H9 (cell line): ENCODE measurements around the gene MACROD1. TPM values are rescaled to one million over a fixed set of nuclear protein-coding genes. Genes with fewer than 3 reads are reported as not detected.

Experiments
- DNase-seq: peaks from one replicate; pipeline ENCODE4 v3.0.0-alpha.2; 2017
- H2AFZ ChIP-seq: one replicate; pipeline ENCODE4 v1.6.1; 2013; ENCODE audit warnings: mild to moderate bottlenecking, low read length, control low read depth, moderate library complexity
- H2AK5ac ChIP-seq: 2 replicates; pipeline ENCODE4 v1.6.1; 2013; ENCODE audit warnings: low read length, control low read depth, mixed read lengths; ENCODE audit not compliant: insufficient read length
- H2BK120ac ChIP-seq: one replicate; pipeline ENCODE4 v1.6.1; 2013; ENCODE audit warnings: low read depth, mild to moderate bottlenecking, low read length, control low read depth, inconsistent platforms; ENCODE audit not compliant: poor library complexity, severe bottlenecking
- H2BK12ac ChIP-seq: 2 replicates; pipeline ENCODE4 v1.6.1; 2013; ENCODE audit warnings: low read length, control low read depth, mixed read lengths, low read depth; ENCODE audit not compliant: insufficient read length
- H2BK15ac ChIP-seq: 2 replicates; pipeline ENCODE4 v1.6.1; 2013; ENCODE audit warnings: low read depth, low read length, control low read depth
- H2BK20ac ChIP-seq: one replicate; pipeline ENCODE4 v1.6.1; 2013; ENCODE audit warnings: low read depth, mild to moderate bottlenecking, low read length, control low read depth, inconsistent platforms; ENCODE audit not compliant: poor library complexity, severe bottlenecking
- H2BK5ac ChIP-seq: 2 replicates; pipeline ENCODE4 v1.6.1; 2013; ENCODE audit warnings: low read length, control low read depth, mixed read lengths; ENCODE audit not compliant: insufficient read length
- H3K14ac ChIP-seq: 2 replicates; pipeline ENCODE4 v1.6.1; 2013; ENCODE audit warnings: low read length, control low read depth; ENCODE audit not compliant: insufficient read depth
- H3K18ac ChIP-seq: 2 replicates; pipeline ENCODE4 v1.6.1; 2013; ENCODE audit warnings: low read depth, mild to moderate bottlenecking, mixed read lengths, low read length, control low read depth; ENCODE audit not compliant: insufficient read length
- H3K23ac ChIP-seq: 2 replicates; pipeline ENCODE4 v1.6.1; 2013; ENCODE audit warnings: low read length, control low read depth, mixed read lengths, low read depth; ENCODE audit not compliant: insufficient read length
- H3K23me2 ChIP-seq: 2 replicates; pipeline ENCODE4 v1.6.1; 2013; ENCODE audit warnings: low read depth, mild to moderate bottlenecking, mixed read lengths, low read length, control low read depth; ENCODE audit not compliant: insufficient read length, poor library complexity, severe bottlenecking
- H3K27ac ChIP-seq: 2 replicates; pipeline ENCODE4 v1.5.1; 2013; ENCODE audit warnings: low read length, control low read depth, mixed read lengths, low read depth; ENCODE audit not compliant: insufficient read length
- H3K27me3 ChIP-seq: 2 replicates; pipeline ENCODE4 v1.6.1; 2013; ENCODE audit warnings: low read length, control low read depth, inconsistent platforms; ENCODE audit not compliant: insufficient read depth
- H3K4ac ChIP-seq: 2 replicates; pipeline ENCODE4 v1.6.1; 2013; ENCODE audit warnings: low read depth, mild to moderate bottlenecking, control low read depth, inconsistent platforms, low read length, moderate library complexity
- H3K4me1 ChIP-seq: 2 replicates; pipeline ENCODE4 v1.6.1; 2013; ENCODE audit warnings: low read length, control low read depth, inconsistent platforms; ENCODE audit not compliant: insufficient read depth
- H3K4me2 ChIP-seq: 2 replicates; pipeline ENCODE4 v1.6.1; 2013; ENCODE audit warnings: low read length, control low read depth, mixed read lengths; ENCODE audit not compliant: insufficient read length, insufficient read depth
- H3K56ac ChIP-seq: 2 replicates; pipeline ENCODE4 v1.6.1; 2013; ENCODE audit warnings: low read depth, mild to moderate bottlenecking, mixed read lengths, low read length, control low read depth; ENCODE audit not compliant: insufficient read length
- H3K79me1 ChIP-seq: 2 replicates; pipeline ENCODE4 v1.6.1; 2013; ENCODE audit warnings: low read depth, mild to moderate bottlenecking, moderate library complexity, low read length, control low read depth, inconsistent platforms; ENCODE audit not compliant: insufficient read depth, poor library complexity, severe bottlenecking
- H3K79me2 ChIP-seq: 2 replicates; pipeline ENCODE4 v1.6.1; 2013; ENCODE audit warnings: low read length, control low read depth, inconsistent platforms; ENCODE audit not compliant: insufficient read depth
- H3K9ac ChIP-seq: 2 replicates; pipeline ENCODE4 v1.6.1; 2013; ENCODE audit warnings: low read length, control low read depth, mixed read lengths; ENCODE audit not compliant: insufficient read length; ENCODE audit errors: extremely low read depth
- H3K9me3 ChIP-seq: one replicate; pipeline ENCODE4 v1.6.1; 2013; ENCODE audit warnings: low read depth, low read length, inconsistent platforms; ENCODE audit not compliant: control insufficient read depth
- H3T11ph ChIP-seq: one replicate; pipeline ENCODE4 v1.6.1; 2013; ENCODE audit warnings: mild to moderate bottlenecking, low read length, control low read depth, inconsistent platforms
- H4K20me1 ChIP-seq: one replicate; pipeline ENCODE4 v1.6.1; 2013; ENCODE audit not compliant: control insufficient read depth, insufficient read length, insufficient read depth
- H4K5ac ChIP-seq: 2 replicates; pipeline ENCODE4 v1.6.1; 2013; ENCODE audit warnings: low read depth, mild to moderate bottlenecking, mixed read lengths, low read length, control low read depth; ENCODE audit not compliant: insufficient read length
- H4K8ac ChIP-seq: replicated peaks from 2 replicates; pipeline ENCODE4 v1.6.1; 2013; ENCODE audit warnings: low read length, control low read depth, mixed read lengths, low read depth; ENCODE audit not compliant: insufficient read length
- H4K91ac ChIP-seq: 2 replicates; pipeline ENCODE4 v1.6.1; 2013; ENCODE audit warnings: low read depth, mild to moderate bottlenecking, moderate library complexity, mixed read lengths, low read length, control low read depth; ENCODE audit not compliant: insufficient read length
- H3K27ac Mint-ChIP-seq, 3 experiments: 2 replicates in 2 of 3; 3 replicates in 1 of 3; pipeline ENCODE4 v1.8.0; 2020 to 2021; ENCODE audit warnings: mixed read lengths in 3 of 3, mild to moderate bottlenecking in 1 of 3, moderate library complexity in 1 of 3
- H3K27me3 Mint-ChIP-seq: 2 replicates; pipeline ENCODE4 v1.8.0; 2021; ENCODE audit warnings: low read depth, mild to moderate bottlenecking, moderate library complexity, mixed read lengths
- H3K36me3 Mint-ChIP-seq, 3 experiments: 2 replicates in 2 of 3; 3 replicates in 1 of 3; pipeline ENCODE4 v1.8.0; 2020 to 2021; ENCODE audit warnings: low read depth in 3 of 3, mixed read lengths in 3 of 3; ENCODE audit not compliant: insufficient read depth in 1 of 3
- H3K4me1 Mint-ChIP-seq, 2 experiments: 2 replicates each; pipeline ENCODE4 v1.8.0; 2020; ENCODE audit warnings: mixed read lengths in 2 of 2
- H3K4me3 Mint-ChIP-seq, 2 experiments: 2 replicates in 1 of 2; 3 replicates in 1 of 2; pipeline ENCODE4 v1.8.0; 2020 to 2021; ENCODE audit warnings: mild to moderate bottlenecking in 2 of 2, mixed read lengths in 2 of 2, moderate library complexity in 1 of 2
- H3K9me3 Mint-ChIP-seq, 2 experiments: 2 replicates in 1 of 2; 3 replicates in 1 of 2; pipeline ENCODE4 v1.8.0; 2020; ENCODE audit warnings: mild to moderate bottlenecking in 2 of 2, mixed read lengths in 2 of 2, moderate library complexity in 1 of 2
- WGBS: extraction: QIAGEN DNeasy Blood & Tissue Kit; methylation state at CpG from one replicate; pipeline ENCODE4 v1.1.7; 2013; ENCODE audit warnings: missing lambda C conversion rate, low lambda C conversion rate, mixed read lengths; ENCODE audit not compliant: insufficient read length; ENCODE audit errors: extremely low coverage; 5-methylcytosine and 5-hydroxymethylcytosine counted together
- total RNA-seq: library from RNA; stranded (reverse); gene quantifications from 2 replicates; pipeline ENCODE4 v1.2.1, GENCODE V29; 2021
- TF ChIP-seq, protein P1 (sequence below): fragments of 200-600 bp; sonication (generic); conservative IDR thresholded peaks from 3 replicates; pipeline ENCODE4 v1.8.0; 2021; ENCODE audit warnings: antibody characterized with exemption, mild to moderate bottlenecking

The MACROD1 gene
- total RNA-seq, 1 experiment from 2014 or later = 21.2 TPM

DNA sequence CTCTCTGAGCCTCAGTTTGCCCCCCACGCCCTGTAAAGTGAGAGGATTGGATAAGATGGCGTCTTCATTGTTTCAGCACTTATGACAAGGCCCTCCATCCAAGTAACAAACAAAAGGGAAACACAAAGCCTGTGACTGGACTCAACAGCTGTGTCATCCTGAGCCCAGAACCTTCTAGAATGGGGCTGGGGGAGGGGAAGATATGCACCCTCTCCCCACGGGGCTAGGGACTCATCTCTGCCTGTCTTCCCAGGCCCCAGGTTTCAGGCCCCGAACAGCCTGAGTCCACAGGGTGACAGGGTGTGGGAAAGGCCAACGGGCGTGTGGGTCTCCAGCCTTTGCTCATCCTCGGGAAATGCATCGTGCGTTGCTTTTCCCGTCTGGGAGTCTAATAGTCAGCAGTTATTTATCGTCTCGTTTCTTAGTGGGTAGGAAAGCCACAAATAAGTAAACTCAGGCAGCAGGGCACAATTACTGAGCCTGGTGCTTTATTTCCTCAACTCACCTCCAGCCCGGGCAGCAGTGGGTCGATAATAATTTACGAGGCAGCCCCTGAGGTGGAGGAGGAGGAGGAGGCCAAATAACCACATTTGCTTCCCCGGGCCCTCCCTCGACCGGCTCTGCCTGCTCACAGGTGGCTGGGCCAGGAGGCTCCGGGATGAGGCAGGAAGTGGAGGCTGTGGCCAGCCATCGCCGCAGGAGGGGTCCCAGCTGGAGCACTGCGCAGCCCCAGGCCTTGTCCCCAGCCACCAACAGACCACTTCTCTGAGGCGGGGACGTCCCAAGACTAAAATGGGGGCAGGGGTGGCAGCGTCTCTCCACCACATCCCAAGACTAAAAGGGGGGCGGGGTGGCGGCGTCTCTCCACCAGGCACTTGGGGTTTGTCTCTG lies 75.8 kb downstream of the MACROD1 start:
- Histone ChIP-seq H4K5ac (no peak overlapping the region), H3K23ac (no peak overlapping the region), H3K9ac (no peak overlapping the region), H3K27ac (no peak overlapping the region), H3K4ac (no peak overlapping the region), H2BK5ac (no peak overlapping the region), H2BK120ac (no peak overlapping the region), H3K14ac (no peak overlapping the region), H3K9me3 (no peaks in the 10 kb centered on the region), H2BK15ac (no peak overlapping the region), H3K4me2 (no peak overlapping the region), H3K18ac (no peak overlapping the region), H3K56ac (no peak overlapping the region), H3K79me1 (no peaks in the 10 kb centered on the region), H2AFZ (no peak overlapping the region), H4K91ac (no peak overlapping the region), H2BK20ac (no peak overlapping the region), H4K20me1 (no peaks in the 10 kb centered on the region), H4K8ac (no peak overlapping the region), H3K23me2 (no peaks in the 10 kb centered on the region), H3K79me2 (no peaks in the 10 kb centered on the region), H3K4me1 (no peaks in the 10 kb centered on the region; the same call in 1 of the 2 replicates), H3T11ph (no peak overlapping the region), H3K27me3 (no peaks in the 10 kb centered on the region; the same call in 1 of the 2 replicates), H2AK5ac (no peak overlapping the region), H2BK12ac (no peak overlapping the region)
- peaks cover 18 to 56% of the 10 kb centered on the region in 2 experiments for H3K4me1 Mint-ChIP-seq
- no peaks in the 10 kb centered on the region for H3K36me3 Mint-ChIP-seq
- no peaks in the 10 kb centered on the region for H3K9me3 Mint-ChIP-seq
- no peak overlapping the region for H3K4me3 Mint-ChIP-seq
- H3K27ac Mint-ChIP-seq = no peak overlapping the region
- WGBS = no CpG with 5 or more reads among the region's 28 CpGs
- TF ChIP-seq, protein P1, sequence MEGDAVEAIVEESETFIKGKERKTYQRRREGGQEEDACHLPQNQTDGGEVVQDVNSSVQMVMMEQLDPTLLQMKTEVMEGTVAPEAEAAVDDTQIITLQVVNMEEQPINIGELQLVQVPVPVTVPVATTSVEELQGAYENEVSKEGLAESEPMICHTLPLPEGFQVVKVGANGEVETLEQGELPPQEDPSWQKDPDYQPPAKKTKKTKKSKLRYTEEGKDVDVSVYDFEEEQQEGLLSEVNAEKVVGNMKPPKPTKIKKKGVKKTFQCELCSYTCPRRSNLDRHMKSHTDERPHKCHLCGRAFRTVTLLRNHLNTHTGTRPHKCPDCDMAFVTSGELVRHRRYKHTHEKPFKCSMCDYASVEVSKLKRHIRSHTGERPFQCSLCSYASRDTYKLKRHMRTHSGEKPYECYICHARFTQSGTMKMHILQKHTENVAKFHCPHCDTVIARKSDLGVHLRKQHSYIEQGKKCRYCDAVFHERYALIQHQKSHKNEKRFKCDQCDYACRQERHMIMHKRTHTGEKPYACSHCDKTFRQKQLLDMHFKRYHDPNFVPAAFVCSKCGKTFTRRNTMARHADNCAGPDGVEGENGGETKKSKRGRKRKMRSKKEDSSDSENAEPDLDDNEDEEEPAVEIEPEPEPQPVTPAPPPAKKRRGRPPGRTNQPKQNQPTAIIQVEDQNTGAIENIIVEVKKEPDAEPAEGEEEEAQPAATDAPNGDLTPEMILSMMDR = no peak
- DNase-seq = no peak
- H3K27me3 Mint-ChIP-seq = peaks cover 70% of the 10 kb centered on the region
